H9 (cell line): ENCODE data around the gene NEK6. TPM values are rescaled to one million over a fixed set of nuclear protein-coding genes. Genes with fewer than 3 reads are reported as not detected.

Experiments used
- DNase-seq: peaks from one replicate; pipeline ENCODE4 v3.0.0-alpha.2; 2017
- H2AFZ ChIP-seq: one replicate; pipeline ENCODE4 v1.6.1; 2013; ENCODE audit warnings: mild to moderate bottlenecking, low read length, control low read depth, moderate library complexity
- H2AK5ac ChIP-seq: 2 replicates; pipeline ENCODE4 v1.6.1; 2013; ENCODE audit warnings: low read length, control low read depth, mixed read lengths; ENCODE audit not compliant: insufficient read length
- H2BK120ac ChIP-seq: one replicate; pipeline ENCODE4 v1.6.1; 2013; ENCODE audit warnings: low read depth, mild to moderate bottlenecking, low read length, control low read depth, inconsistent platforms; ENCODE audit not compliant: poor library complexity, severe bottlenecking
- H2BK12ac ChIP-seq: 2 replicates; pipeline ENCODE4 v1.6.1; 2013; ENCODE audit warnings: low read length, control low read depth, mixed read lengths, low read depth; ENCODE audit not compliant: insufficient read length
- H2BK15ac ChIP-seq: 2 replicates; pipeline ENCODE4 v1.6.1; 2013; ENCODE audit warnings: low read depth, low read length, control low read depth
- H2BK20ac ChIP-seq: one replicate; pipeline ENCODE4 v1.6.1; 2013; ENCODE audit warnings: low read depth, mild to moderate bottlenecking, low read length, control low read depth, inconsistent platforms; ENCODE audit not compliant: poor library complexity, severe bottlenecking
- H2BK5ac ChIP-seq: 2 replicates; pipeline ENCODE4 v1.6.1; 2013; ENCODE audit warnings: low read length, control low read depth, mixed read lengths; ENCODE audit not compliant: insufficient read length
- H3K14ac ChIP-seq: 2 replicates; pipeline ENCODE4 v1.6.1; 2013; ENCODE audit warnings: low read length, control low read depth; ENCODE audit not compliant: insufficient read depth
- H3K18ac ChIP-seq: 2 replicates; pipeline ENCODE4 v1.6.1; 2013; ENCODE audit warnings: low read depth, mild to moderate bottlenecking, mixed read lengths, low read length, control low read depth; ENCODE audit not compliant: insufficient read length
- H3K23ac ChIP-seq: 2 replicates; pipeline ENCODE4 v1.6.1; 2013; ENCODE audit warnings: low read length, control low read depth, mixed read lengths, low read depth; ENCODE audit not compliant: insufficient read length
- H3K23me2 ChIP-seq: 2 replicates; pipeline ENCODE4 v1.6.1; 2013; ENCODE audit warnings: low read depth, mild to moderate bottlenecking, mixed read lengths, low read length, control low read depth; ENCODE audit not compliant: insufficient read length, poor library complexity, severe bottlenecking
- H3K27ac ChIP-seq: 2 replicates; pipeline ENCODE4 v1.5.1; 2013; ENCODE audit warnings: low read length, control low read depth, mixed read lengths, low read depth; ENCODE audit not compliant: insufficient read length
- H3K27me3 ChIP-seq: 2 replicates; pipeline ENCODE4 v1.6.1; 2013; ENCODE audit warnings: low read length, control low read depth, inconsistent platforms; ENCODE audit not compliant: insufficient read depth
- H3K4ac ChIP-seq: 2 replicates; pipeline ENCODE4 v1.6.1; 2013; ENCODE audit warnings: low read depth, mild to moderate bottlenecking, control low read depth, inconsistent platforms, low read length, moderate library complexity
- H3K4me1 ChIP-seq: 2 replicates; pipeline ENCODE4 v1.6.1; 2013; ENCODE audit warnings: low read length, control low read depth, inconsistent platforms; ENCODE audit not compliant: insufficient read depth
- H3K4me2 ChIP-seq: 2 replicates; pipeline ENCODE4 v1.6.1; 2013; ENCODE audit warnings: low read length, control low read depth, mixed read lengths; ENCODE audit not compliant: insufficient read length, insufficient read depth
- H3K56ac ChIP-seq: 2 replicates; pipeline ENCODE4 v1.6.1; 2013; ENCODE audit warnings: low read depth, mild to moderate bottlenecking, mixed read lengths, low read length, control low read depth; ENCODE audit not compliant: insufficient read length
- H3K79me1 ChIP-seq: 2 replicates; pipeline ENCODE4 v1.6.1; 2013; ENCODE audit warnings: low read depth, mild to moderate bottlenecking, moderate library complexity, low read length, control low read depth, inconsistent platforms; ENCODE audit not compliant: insufficient read depth, poor library complexity, severe bottlenecking
- H3K79me2 ChIP-seq: 2 replicates; pipeline ENCODE4 v1.6.1; 2013; ENCODE audit warnings: low read length, control low read depth, inconsistent platforms; ENCODE audit not compliant: insufficient read depth
- H3K9ac ChIP-seq: 2 replicates; pipeline ENCODE4 v1.6.1; 2013; ENCODE audit warnings: low read length, control low read depth, mixed read lengths; ENCODE audit not compliant: insufficient read length; ENCODE audit errors: extremely low read depth
- H3K9me3 ChIP-seq: one replicate; pipeline ENCODE4 v1.6.1; 2013; ENCODE audit warnings: low read depth, low read length, inconsistent platforms; ENCODE audit not compliant: control insufficient read depth
- H3T11ph ChIP-seq: one replicate; pipeline ENCODE4 v1.6.1; 2013; ENCODE audit warnings: mild to moderate bottlenecking, low read length, control low read depth, inconsistent platforms
- H4K20me1 ChIP-seq: one replicate; pipeline ENCODE4 v1.6.1; 2013; ENCODE audit not compliant: control insufficient read depth, insufficient read length, insufficient read depth
- H4K5ac ChIP-seq: 2 replicates; pipeline ENCODE4 v1.6.1; 2013; ENCODE audit warnings: low read depth, mild to moderate bottlenecking, mixed read lengths, low read length, control low read depth; ENCODE audit not compliant: insufficient read length
- H4K8ac ChIP-seq: replicated peaks from 2 replicates; pipeline ENCODE4 v1.6.1; 2013; ENCODE audit warnings: low read length, control low read depth, mixed read lengths, low read depth; ENCODE audit not compliant: insufficient read length
- H4K91ac ChIP-seq: 2 replicates; pipeline ENCODE4 v1.6.1; 2013; ENCODE audit warnings: low read depth, mild to moderate bottlenecking, moderate library complexity, mixed read lengths, low read length, control low read depth; ENCODE audit not compliant: insufficient read length
- H3K27ac Mint-ChIP-seq, 3 experiments: 2 replicates in 2 of 3; 3 replicates in 1 of 3; pipeline ENCODE4 v1.8.0; 2020 to 2021; ENCODE audit warnings: mixed read lengths in 3 of 3, mild to moderate bottlenecking in 1 of 3, moderate library complexity in 1 of 3
- H3K27me3 Mint-ChIP-seq: 2 replicates; pipeline ENCODE4 v1.8.0; 2021; ENCODE audit warnings: low read depth, mild to moderate bottlenecking, moderate library complexity, mixed read lengths
- H3K36me3 Mint-ChIP-seq, 3 experiments: 2 replicates in 2 of 3; 3 replicates in 1 of 3; pipeline ENCODE4 v1.8.0; 2020 to 2021; ENCODE audit warnings: low read depth in 3 of 3, mixed read lengths in 3 of 3; ENCODE audit not compliant: insufficient read depth in 1 of 3
- H3K4me1 Mint-ChIP-seq, 2 experiments: 2 replicates each; pipeline ENCODE4 v1.8.0; 2020; ENCODE audit warnings: mixed read lengths in 2 of 2
- H3K4me3 Mint-ChIP-seq, 2 experiments: 2 replicates in 1 of 2; 3 replicates in 1 of 2; pipeline ENCODE4 v1.8.0; 2020 to 2021; ENCODE audit warnings: mild to moderate bottlenecking in 2 of 2, mixed read lengths in 2 of 2, moderate library complexity in 1 of 2
- H3K9me3 Mint-ChIP-seq, 2 experiments: 2 replicates in 1 of 2; 3 replicates in 1 of 2; pipeline ENCODE4 v1.8.0; 2020; ENCODE audit warnings: mild to moderate bottlenecking in 2 of 2, mixed read lengths in 2 of 2, moderate library complexity in 1 of 2
- total RNA-seq: library from RNA; stranded (reverse); gene quantifications from 2 replicates; pipeline ENCODE4 v1.2.1, GENCODE V29; 2021
- TF ChIP-seq, protein P1 (sequence below): fragments of 200-600 bp; sonication (generic); conservative IDR thresholded peaks from 3 replicates; pipeline ENCODE4 v1.8.0; 2021; ENCODE audit warnings: antibody characterized with exemption, mild to moderate bottlenecking

NEK6 gene
- total RNA-seq, 1 experiment from 2014 or later, result 14.3 TPM

DNA sequence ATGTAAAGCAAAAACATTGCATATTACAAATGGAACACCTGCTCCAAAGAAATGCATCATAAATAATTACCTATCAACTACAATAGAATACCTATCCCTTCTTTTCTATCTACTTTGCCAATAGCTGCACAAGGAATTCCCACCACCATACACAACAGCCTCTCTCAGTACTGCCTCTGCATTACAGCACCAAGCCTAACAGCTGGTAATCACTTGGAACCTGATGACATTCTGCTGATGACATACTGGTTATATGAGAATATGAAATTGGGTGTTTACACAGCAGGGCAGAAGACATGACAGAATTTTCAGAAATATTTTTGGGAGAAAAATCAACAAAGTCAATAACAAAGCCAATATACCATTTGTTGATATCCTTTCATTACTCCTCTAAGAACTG, 114.3 kb downstream of the NEK6 start:
- TF ChIP-seq, protein P1, sequence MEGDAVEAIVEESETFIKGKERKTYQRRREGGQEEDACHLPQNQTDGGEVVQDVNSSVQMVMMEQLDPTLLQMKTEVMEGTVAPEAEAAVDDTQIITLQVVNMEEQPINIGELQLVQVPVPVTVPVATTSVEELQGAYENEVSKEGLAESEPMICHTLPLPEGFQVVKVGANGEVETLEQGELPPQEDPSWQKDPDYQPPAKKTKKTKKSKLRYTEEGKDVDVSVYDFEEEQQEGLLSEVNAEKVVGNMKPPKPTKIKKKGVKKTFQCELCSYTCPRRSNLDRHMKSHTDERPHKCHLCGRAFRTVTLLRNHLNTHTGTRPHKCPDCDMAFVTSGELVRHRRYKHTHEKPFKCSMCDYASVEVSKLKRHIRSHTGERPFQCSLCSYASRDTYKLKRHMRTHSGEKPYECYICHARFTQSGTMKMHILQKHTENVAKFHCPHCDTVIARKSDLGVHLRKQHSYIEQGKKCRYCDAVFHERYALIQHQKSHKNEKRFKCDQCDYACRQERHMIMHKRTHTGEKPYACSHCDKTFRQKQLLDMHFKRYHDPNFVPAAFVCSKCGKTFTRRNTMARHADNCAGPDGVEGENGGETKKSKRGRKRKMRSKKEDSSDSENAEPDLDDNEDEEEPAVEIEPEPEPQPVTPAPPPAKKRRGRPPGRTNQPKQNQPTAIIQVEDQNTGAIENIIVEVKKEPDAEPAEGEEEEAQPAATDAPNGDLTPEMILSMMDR, result no peak
- Histone ChIP-seq H4K8ac (no peak overlapping the region), H3K4me1 (peaks cover 2% of the 10 kb centered on the region; the same call in 1 of the 2 replicates), H3T11ph (no peak overlapping the region), H4K91ac (no peak overlapping the region), H3K23me2 (no peaks in the 10 kb centered on the region), H2BK5ac (no peak overlapping the region), H2AFZ (no peak overlapping the region), H3K79me1 (no peaks in the 10 kb centered on the region), H3K56ac (no peak overlapping the region), H3K4me2 (no peak overlapping the region), H3K27ac (no peak overlapping the region), H3K79me2 (peaks cover 2% of the 10 kb centered on the region; the same call in 1 of the 2 replicates), H2BK120ac (no peak overlapping the region), H3K9me3 (no peaks in the 10 kb centered on the region), H2BK15ac (no peak overlapping the region), H3K23ac (no peak overlapping the region), H4K5ac (no peak overlapping the region), H4K20me1 (no peaks in the 10 kb centered on the region), H3K18ac (no peak overlapping the region), H2BK20ac (no peak overlapping the region), H2AK5ac (no peak overlapping the region), H3K9ac (no peak overlapping the region), H3K4ac (no peak overlapping the region), H3K14ac (no peak overlapping the region), H2BK12ac (no peak overlapping the region), H3K27me3 (no peaks in the 10 kb centered on the region)
- Mint-ChIP-seq H3K9me3 (peaks cover 0 to 3% of the 10 kb centered on the region in 2 experiments; a peak in 3 of 5 replicates), H3K27me3 (no peaks in the 10 kb centered on the region), H3K36me3 (peaks cover 13 to 14% (median 13%) of the 10 kb centered on the region in 3 experiments), H3K4me3 (no peak overlapping the region), H3K4me1 (peaks cover 19 to 27% of the 10 kb centered on the region in 2 experiments), H3K27ac (0 out of 7 replicates have a peak overlapping the region, but pooled peaks of 1 of the 3 experiments have one; percentile 6)
- no peak for DNase-seq
